GM12878 (cell line): ENCODE measurements around the gene NCAPD3. TPM values are rescaled to one million over a fixed set of nuclear protein-coding genes. Genes with fewer than 3 reads are reported as not detected.

Experiments used
- ATF7 ChIP-seq: fragments of 450-650 bp; IDR thresholded peaks from 2 replicates; pipeline ENCODE4 v1.6.1; 2016; ENCODE audit warnings: low read depth, mild to moderate bottlenecking
- BACH1 ChIP-seq: fragments of 450-650 bp; IDR thresholded peaks from 2 replicates; pipeline ENCODE4 v1.6.1; 2017; ENCODE audit warnings: mild to moderate bottlenecking, borderline replicate concordance
- BCL11A ChIP-seq: IDR thresholded peaks from 2 replicates; pipeline ENCODE4 v1.6.1; 2011; ENCODE audit warnings: low read depth, low read length
- BHLHE40 ChIP-seq, 2 experiments: fragments of 450-650 bp in 1 of 2; IDR thresholded peaks; 2 replicates each; pipeline ENCODE4 v1.6.1; 2011 to 2017; ENCODE audit warnings: low read depth in 2 of 2, borderline replicate concordance in 1 of 2, improper control_type of control experiment in 1 of 2, low read length in 1 of 2, mild to moderate bottlenecking in 1 of 2
- CBFB ChIP-seq: IDR thresholded peaks from 2 replicates; pipeline ENCODE4 v1.6.1; 2016; ENCODE audit warnings: antibody characterized with exemption, low read depth
- ETV6 ChIP-seq, 2 experiments: fragments of 450-650 bp in 1 of 2; IDR thresholded peaks in 1 of 2; conservative IDR thresholded peaks in 1 of 2; 2 replicates each; pipeline ENCODE4 v1.6.1; 2014; ENCODE audit warnings: antibody characterized with exemption in 1 of 2, borderline replicate concordance in 1 of 2, low read depth in 1 of 2, mild to moderate bottlenecking in 1 of 2, moderate library complexity in 1 of 2
- EZH2 ChIP-seq: IDR thresholded peaks from 2 replicates; pipeline ENCODE4 v1.6.1; 2012; ENCODE audit warnings: low read depth, mild to moderate bottlenecking, control low read depth, inconsistent platforms, low read length, borderline replicate concordance; ENCODE audit not compliant: control insufficient read depth
- HDAC6 ChIP-seq: fragments of 200-600 bp; sonication (generic); IDR thresholded peaks from one replicate; pipeline ENCODE4 v1.8.0; 2017; ENCODE audit warnings: antibody characterized with exemption; ENCODE audit not compliant: unreplicated experiment
- LARP7 ChIP-seq: fragments of 450-650 bp; IDR thresholded peaks from 2 replicates; pipeline ENCODE4 v1.6.1; 2017; ENCODE audit warnings: mild to moderate bottlenecking
- MYC ChIP-seq: IDR thresholded peaks from 2 replicates; pipeline ENCODE4 v1.6.1; 2011; ENCODE audit warnings: mild to moderate bottlenecking, low read length, moderate library complexity, inconsistent platforms; ENCODE audit not compliant: insufficient read depth, insufficient replicate concordance, insufficient read length, severe bottlenecking
- NBN ChIP-seq: fragments of 450-650 bp; IDR thresholded peaks from 2 replicates; pipeline ENCODE4 v1.6.1; 2016
- NFIC ChIP-seq: IDR thresholded peaks from 2 replicates; pipeline ENCODE4 v1.6.1; 2012; ENCODE audit warnings: low read depth, mild to moderate bottlenecking, inconsistent platforms, low read length, moderate library complexity
- NFXL1 ChIP-seq: fragments of 450-650 bp; IDR thresholded peaks from 2 replicates; pipeline ENCODE4 v1.6.1; 2017; ENCODE audit warnings: antibody characterized with exemption, mild to moderate bottlenecking, borderline replicate concordance
- POLR2A ChIP-seq: IDR thresholded peaks from 2 replicates; pipeline ENCODE4 v1.6.1; 2011; ENCODE audit warnings: low read depth, mild to moderate bottlenecking, low read length
- RELB ChIP-seq: fragments of 450-650 bp; IDR thresholded peaks from 2 replicates; pipeline ENCODE4 v1.6.1; 2017; ENCODE audit warnings: low read depth, mild to moderate bottlenecking, moderate library complexity
- RUNX3 ChIP-seq: IDR thresholded peaks from 2 replicates; pipeline ENCODE4 v1.6.1; 2012; ENCODE audit warnings: low read length, inconsistent platforms
- SREBF1 ChIP-seq: IDR thresholded peaks from 2 replicates; pipeline ENCODE4 v1.6.1; 2012; ENCODE audit warnings: mild to moderate bottlenecking, low read length
- SREBF2 ChIP-seq: IDR thresholded peaks from 2 replicates; pipeline ENCODE4 v1.6.1; 2012; ENCODE audit warnings: mild to moderate bottlenecking, low read length
- USF2 ChIP-seq: IDR thresholded peaks from 2 replicates; pipeline ENCODE4 v1.6.1; 2011; ENCODE audit warnings: low read depth, low read length, improper control_type of control experiment, borderline replicate concordance
- YY1 ChIP-seq: IDR thresholded peaks from 2 replicates; pipeline ENCODE4 v1.6.1; 2011; ENCODE audit warnings: low read depth, mild to moderate bottlenecking, low read length
- ZNF274 ChIP-seq: IDR thresholded peaks from one replicate; pipeline ENCODE4 v1.8.0; 2011; ENCODE audit not compliant: insufficient read length, insufficient read depth
- polyA plus RNA-seq, 11 experiments: library from polyadenylated mRNA; depleted of rRNA in 4 of 11; unstranded in 6 of 11; stranded (reverse) in 5 of 11; fragments of >200 nt; fragmentation: Nextera tagmentation in 4 of 11; fragmentation: Illumina TruSeq in 1 of 11; extraction: Ambion mirVana in 4 of 11; extraction: Trizol in 1 of 11; gene quantifications; 1 replicate in 1 of 11; 2 replicates in 10 of 11; pipeline versions ENCODE4 v1.2.1 to v1.2.3, GENCODE V29; 2011 to 2016; ENCODE audit warnings: inconsistent platforms in 2 of 11, missing spikeins in 2 of 11, low read depth in 1 of 11
- total RNA-seq, 4 experiments: library from RNA; depleted of rRNA in 3 of 4; stranded (reverse); fragments of >200 nt in 3 of 4; fragmentation: Illumina TruSeq in 1 of 4; extraction: Trizol in 1 of 4; gene quantifications; 2 replicates each; pipeline versions ENCODE4 v1.2.1 to v1.2.3, GENCODE V29; 2013 to 2021
- TF ChIP-seq, protein P1 (sequence below): fragments of 450-650 bp; formaldehyde crosslinking; IDR thresholded peaks from 2 replicates; pipeline ENCODE4 v1.4.0; 2020; ENCODE audit warnings: mild to moderate bottlenecking, moderate library complexity
- TF ChIP-seq, protein P2 (sequence below), 3 experiments: IDR thresholded peaks in 2 of 3; conservative IDR thresholded peaks in 1 of 3; 2 replicates each; pipeline ENCODE4 v1.5.1; 2011; ENCODE audit warnings: low read depth in 3 of 3, low read length in 3 of 3, mild to moderate bottlenecking in 3 of 3, control low read depth in 2 of 3, moderate library complexity in 2 of 3, inconsistent platforms in 1 of 3, mixed read lengths in 1 of 3; ENCODE audit not compliant: control insufficient read depth in 2 of 3, insufficient read depth in 1 of 3; ENCODE audit errors: extremely low read depth in 1 of 3

NCAPD3 gene
- total and polyA plus RNA-seq, 10 of the 15 experiments (the other 5 are each of a cell fraction or from before 2014, with no cell fraction given), result 14.9 to 58.2 (median 48.2) TPM

GRCh38 chr11:134228625-134229024 lies 4.9 kb upstream of the NCAPD3 start (continued):
- TF ChIP-seq HDAC6 (no peak), USF2 (no peak), ATF7 (peak; percentile 65; the same call in 1 of the 2 replicates), BHLHE40 (IDR thresholded peaks at IDR 0.05; ENCODE audit: borderline replicate concordance in 1 of 2, low read depth in 2 of 2, low read length in 1 of 2) (peak; percentile 36 to 61; a peak in 1 of 4 replicates), POLR2A (no peak), BACH1 (no peak), NFXL1 (no peak), ETV6 (conservative IDR thresholded peaks at IDR 0.05 in 1 of 2, IDR thresholded peaks at IDR 0.05 in 1 of 2; ENCODE audit: borderline replicate concordance in 1 of 2, low read depth in 1 of 2) (no peak), BCL11A (peak; percentile 53; the same call in 1 of the 2 replicates), SREBF1 (no peak), RELB (no peak), RUNX3 (peak; percentile 98), NFIC (no peak), ZNF274 (no peak), SREBF2 (no peak), LARP7 (no peak), NBN (peak; percentile 57; the same call in 1 of the 2 replicates), YY1 (0 out of 2 replicates have a peak, but pooled peaks have one; percentile 5), MYC (no peak), CBFB (peak; percentile 91), EZH2 (no peak)
- TF ChIP-seq, protein P1, sequence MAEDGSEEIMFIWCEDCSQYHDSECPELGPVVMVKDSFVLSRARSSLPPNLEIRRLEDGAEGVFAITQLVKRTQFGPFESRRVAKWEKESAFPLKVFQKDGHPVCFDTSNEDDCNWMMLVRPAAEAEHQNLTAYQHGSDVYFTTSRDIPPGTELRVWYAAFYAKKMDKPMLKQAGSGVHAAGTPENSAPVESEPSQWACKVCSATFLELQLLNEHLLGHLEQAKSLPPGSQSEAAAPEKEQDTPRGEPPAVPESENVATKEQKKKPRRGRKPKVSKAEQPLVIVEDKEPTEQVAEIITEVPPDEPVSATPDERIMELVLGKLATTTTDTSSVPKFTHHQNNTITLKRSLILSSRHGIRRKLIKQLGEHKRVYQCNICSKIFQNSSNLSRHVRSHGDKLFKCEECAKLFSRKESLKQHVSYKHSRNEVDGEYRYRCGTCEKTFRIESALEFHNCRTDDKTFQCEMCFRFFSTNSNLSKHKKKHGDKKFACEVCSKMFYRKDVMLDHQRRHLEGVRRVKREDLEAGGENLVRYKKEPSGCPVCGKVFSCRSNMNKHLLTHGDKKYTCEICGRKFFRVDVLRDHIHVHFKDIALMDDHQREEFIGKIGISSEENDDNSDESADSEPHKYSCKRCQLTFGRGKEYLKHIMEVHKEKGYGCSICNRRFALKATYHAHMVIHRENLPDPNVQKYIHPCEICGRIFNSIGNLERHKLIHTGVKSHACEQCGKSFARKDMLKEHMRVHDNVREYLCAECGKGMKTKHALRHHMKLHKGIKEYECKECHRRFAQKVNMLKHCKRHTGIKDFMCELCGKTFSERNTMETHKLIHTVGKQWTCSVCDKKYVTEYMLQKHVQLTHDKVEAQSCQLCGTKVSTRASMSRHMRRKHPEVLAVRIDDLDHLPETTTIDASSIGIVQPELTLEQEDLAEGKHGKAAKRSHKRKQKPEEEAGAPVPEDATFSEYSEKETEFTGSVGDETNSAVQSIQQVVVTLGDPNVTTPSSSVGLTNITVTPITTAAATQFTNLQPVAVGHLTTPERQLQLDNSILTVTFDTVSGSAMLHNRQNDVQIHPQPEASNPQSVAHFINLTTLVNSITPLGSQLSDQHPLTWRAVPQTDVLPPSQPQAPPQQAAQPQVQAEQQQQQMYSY, result no peak
- TF ChIP-seq, protein P2, sequence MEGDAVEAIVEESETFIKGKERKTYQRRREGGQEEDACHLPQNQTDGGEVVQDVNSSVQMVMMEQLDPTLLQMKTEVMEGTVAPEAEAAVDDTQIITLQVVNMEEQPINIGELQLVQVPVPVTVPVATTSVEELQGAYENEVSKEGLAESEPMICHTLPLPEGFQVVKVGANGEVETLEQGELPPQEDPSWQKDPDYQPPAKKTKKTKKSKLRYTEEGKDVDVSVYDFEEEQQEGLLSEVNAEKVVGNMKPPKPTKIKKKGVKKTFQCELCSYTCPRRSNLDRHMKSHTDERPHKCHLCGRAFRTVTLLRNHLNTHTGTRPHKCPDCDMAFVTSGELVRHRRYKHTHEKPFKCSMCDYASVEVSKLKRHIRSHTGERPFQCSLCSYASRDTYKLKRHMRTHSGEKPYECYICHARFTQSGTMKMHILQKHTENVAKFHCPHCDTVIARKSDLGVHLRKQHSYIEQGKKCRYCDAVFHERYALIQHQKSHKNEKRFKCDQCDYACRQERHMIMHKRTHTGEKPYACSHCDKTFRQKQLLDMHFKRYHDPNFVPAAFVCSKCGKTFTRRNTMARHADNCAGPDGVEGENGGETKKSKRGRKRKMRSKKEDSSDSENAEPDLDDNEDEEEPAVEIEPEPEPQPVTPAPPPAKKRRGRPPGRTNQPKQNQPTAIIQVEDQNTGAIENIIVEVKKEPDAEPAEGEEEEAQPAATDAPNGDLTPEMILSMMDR (IDR thresholded peaks at IDR 0.05 in 2 of 3, conservative IDR thresholded peaks at IDR 0.05 in 1 of 3; ENCODE audit: control insufficient read depth in 2 of 3, extremely low read depth in 1 of 3, insufficient read depth in 1 of 3, low read depth in 3 of 3, low read length in 3 of 3), result no peak
